HUES64 (cell line): Measurements from ENCODE around the gene STYXL1.

ENCODE experiments used
- H3K27ac ChIP-seq: 2 replicates; pipeline ENCODE4 v1.7.0; 2013; ENCODE audit warnings: low read depth, low read length, inconsistent platforms
- H3K27me3 ChIP-seq: 2 replicates; pipeline ENCODE4 v1.6.1; 2013; ENCODE audit warnings: mild to moderate bottlenecking, low read length; ENCODE audit not compliant: insufficient read depth
- H3K36me3 ChIP-seq: 2 replicates; pipeline ENCODE4 v1.6.1; 2013; ENCODE audit warnings: mild to moderate bottlenecking, low read length; ENCODE audit not compliant: insufficient read depth
- H3K4me1 ChIP-seq: 2 replicates; pipeline ENCODE4 v1.6.1; 2013; ENCODE audit warnings: mild to moderate bottlenecking, low read length, moderate library complexity; ENCODE audit not compliant: insufficient read depth
- H3K4me3 ChIP-seq: 2 replicates; pipeline ENCODE4 v1.5.1; 2013; ENCODE audit warnings: mild to moderate bottlenecking, low read length, moderate library complexity
- H3K9ac ChIP-seq: 2 replicates; pipeline ENCODE4 v1.6.1; 2013; ENCODE audit warnings: mild to moderate bottlenecking, low read depth, low read length
- H3K9me3 ChIP-seq: 2 replicates; pipeline ENCODE4 v1.6.1; 2013; ENCODE audit warnings: low read depth, low read length; ENCODE audit not compliant: insufficient read depth
- WGBS: fragments of 150-250, 120-280 bp; methylation state at CpG from one replicate; pipeline ENCODE4 v1.1.7; 2013; ENCODE audit warnings: missing lambda C conversion rate; 5-methylcytosine and 5-hydroxymethylcytosine counted together

The STYXL1 gene

GRCh38 chr7:76002139-76002538 lies 45.7 kb downstream of the STYXL1 start:
- Histone ChIP-seq H3K9ac (no peak overlapping the region), H3K36me3 (peaks cover 45% of the 10 kb centered on the region), H3K27ac (no peak overlapping the region), H3K4me3 (no peak overlapping the region), H3K9me3 (no peaks in the 10 kb centered on the region), H3K4me1 (no peaks in the 10 kb centered on the region), H3K27me3 (no peaks in the 10 kb centered on the region)
- WGBS: 93% methylated on average over 6 of the region's 6 CpGs

- H3K9me3 ChIP-seq: no peaks in the 10 kb centered on the region
- no peaks in the 10 kb centered on the region for H3K4me1 ChIP-seq
- peaks cover 53% of the 10 kb centered on the region for H3K36me3 ChIP-seq
- no peaks in the 10 kb centered on the region for H3K27me3 ChIP-seq
- H3K27ac ChIP-seq: no peak overlapping the region
- no peak overlapping the region for H3K4me3 ChIP-seq
- 94% methylated on average over 11 of the region's 11 CpGs for WGBS
- no peak overlapping the region for H3K9ac ChIP-seq
These were observed 47.2 kb downstream of the STYXL1 start for GRCh38 chr7:76000566-76000965.

GRCh38 chr7:75998038-75998437 lies 49.8 kb downstream of the STYXL1 start:
- Histone ChIP-seq H3K27ac (no peak overlapping the region), H3K9ac (no peak overlapping the region), H3K36me3 (peaks cover 39% of the 10 kb centered on the region), H3K27me3 (no peaks in the 10 kb centered on the region), H3K9me3 (no peaks in the 10 kb centered on the region), H3K4me1 (peaks cover 10% of the 10 kb centered on the region), H3K4me3 (no peak overlapping the region)
- 98% methylated on average over 1 of the region's 1 CpG for whole genome bisulfite sequencing

- H3K36me3 ChIP-seq: peaks cover 27% of the 10 kb centered on the region; the same call in 1 of the 2 replicates
- WGBS: 91% methylated on average over 4 of the region's 4 CpGs
These were observed 51.3 kb downstream of the STYXL1 start for GRCh38 chr7:75996476-75996875.

GRCh38 chr7:75995996-75996395 lies 51.8 kb downstream of the STYXL1 start:
- over 99% methylated on average over 5 of the region's 5 CpGs for WGBS
- Histone ChIP-seq H3K36me3 (peaks cover 23% of the 10 kb centered on the region; the same call in 1 of the 2 replicates), H3K9me3 (no peaks in the 10 kb centered on the region), H3K4me1 (peaks cover 11% of the 10 kb centered on the region), H3K9ac (no peak overlapping the region), H3K27ac (no peak overlapping the region), H3K4me3 (no peak overlapping the region), H3K27me3 (no peaks in the 10 kb centered on the region)

More at GRCh38 chr7:75996476-75996875, 51.3 kb downstream of the STYXL1 start:
- H3K27ac ChIP-seq: no peak overlapping the region
- peaks cover 11% of the 10 kb centered on the region for H3K4me1 ChIP-seq
- no peak overlapping the region for H3K9ac ChIP-seq
- H3K27me3 ChIP-seq: no peaks in the 10 kb centered on the region
- no peaks in the 10 kb centered on the region for H3K9me3 ChIP-seq
- H3K4me3 ChIP-seq: no peak overlapping the region

GRCh38 chr7:75995052-75995471 lies 52.7 kb downstream of the STYXL1 start:
- 61% methylated on average over 11 of the region's 11 CpGs for WGBS
- no peaks in the 10 kb centered on the region for H3K9me3 ChIP-seq
- H3K27ac ChIP-seq: peak overlapping the region; percentile 59
- H3K4me3 ChIP-seq: peak overlapping the region; percentile 82
- peaks cover 14% of the 10 kb centered on the region for H3K4me1 ChIP-seq
- H3K9ac ChIP-seq: peak overlapping the region; percentile 68
- H3K36me3 ChIP-seq: peaks cover 19% of the 10 kb centered on the region; the same call in 1 of the 2 replicates
- no peaks in the 10 kb centered on the region for H3K27me3 ChIP-seq

- Histone ChIP-seq H3K4me1 (peaks cover 14% of the 10 kb centered on the region), H3K4me3 (peak within 1 kb of the TSS; percentile 82), H3K27ac (peak within 1 kb of the TSS; percentile 59), H3K9me3 (no peaks in the 10 kb centered on the region), H3K9ac (peak within 1 kb of the TSS; percentile 68), H3K27me3 (no peaks in the 10 kb centered on the region), H3K36me3 (peaks cover 17% of the 10 kb centered on the region; the same call in 1 of the 2 replicates)
- 4% methylated on average over 51 of the region's 51 CpGs for WGBS
These were observed 53.3 kb downstream of the STYXL1 start, which contains the start of gene TMEM120A for GRCh38 chr7:75994388-75995051. TMEM120A (minus strand) TSS chr7:75994595; CDS start chr7:75994570, 25 bp downstream.

GRCh38 chr7:75993689-75994387 lies 54.0 kb downstream of the STYXL1 start:
- Histone ChIP-seq H3K9me3 (no peaks in the 10 kb centered on the region), H3K4me3 (peak overlapping the region; percentile 82), H3K9ac (peak overlapping the region; percentile 45), H3K4me1 (peaks cover 19% of the 10 kb centered on the region), H3K36me3 (0 out of 2 replicates have a peak, but pooled peaks cover 14% of the 10 kb centered on the region), H3K27ac (peak overlapping the region; percentile 24; the same call in 1 of the 2 replicates), H3K27me3 (no peaks in the 10 kb centered on the region)
- WGBS: 3% methylated on average over 38 of the region's 40 CpGs

- no peaks in the 10 kb centered on the region for H3K27me3 ChIP-seq
- no peak overlapping the region for H3K4me3 ChIP-seq
- no peak overlapping the region for H3K9ac ChIP-seq
- WGBS: 90% methylated on average over 20 of the region's 20 CpGs
- no peak overlapping the region for H3K27ac ChIP-seq
- H3K36me3 ChIP-seq: peaks cover 15% of the 10 kb centered on the region; the same call in 1 of the 2 replicates
- peaks cover 19% of the 10 kb centered on the region for H3K4me1 ChIP-seq
- no peaks in the 10 kb centered on the region for H3K9me3 ChIP-seq
These were observed 55.6 kb downstream of the STYXL1 start for GRCh38 chr7:75992083-75992755.

- Histone ChIP-seq H3K4me1 (peaks cover 19% of the 10 kb centered on the region), H3K27ac (no peak overlapping the region), H3K4me3 (no peak overlapping the region), H3K9me3 (no peaks in the 10 kb centered on the region), H3K36me3 (peaks cover 20% of the 10 kb centered on the region), H3K27me3 (no peaks in the 10 kb centered on the region), H3K9ac (no peak overlapping the region)
- WGBS: 92% methylated on average over 9 of the region's 9 CpGs
These were observed 56.2 kb downstream of the STYXL1 start for GRCh38 chr7:75991531-75992082.
